GM12864 (cell line): Measurements from ENCODE around the gene MAPKAP1.

Experiments used
- DNase-seq: peaks from one replicate; pipeline ENCODE4 v3.0.0-alpha.2; 2011; ENCODE audit warnings: low read depth
- H3K4me3 ChIP-seq: 2 replicates; pipeline ENCODE4 v1.5.1; 2011; ENCODE audit warnings: mild to moderate bottlenecking, low read depth, low read length, control low read depth
- TF ChIP-seq, protein P1 (sequence below): IDR thresholded peaks from 2 replicates; pipeline ENCODE4 v1.5.1; 2011; ENCODE audit warnings: low read depth, mild to moderate bottlenecking, moderate library complexity, low read length, control low read depth, inconsistent platforms; ENCODE audit errors: missing control alignments

The MAPKAP1 gene

DNA sequence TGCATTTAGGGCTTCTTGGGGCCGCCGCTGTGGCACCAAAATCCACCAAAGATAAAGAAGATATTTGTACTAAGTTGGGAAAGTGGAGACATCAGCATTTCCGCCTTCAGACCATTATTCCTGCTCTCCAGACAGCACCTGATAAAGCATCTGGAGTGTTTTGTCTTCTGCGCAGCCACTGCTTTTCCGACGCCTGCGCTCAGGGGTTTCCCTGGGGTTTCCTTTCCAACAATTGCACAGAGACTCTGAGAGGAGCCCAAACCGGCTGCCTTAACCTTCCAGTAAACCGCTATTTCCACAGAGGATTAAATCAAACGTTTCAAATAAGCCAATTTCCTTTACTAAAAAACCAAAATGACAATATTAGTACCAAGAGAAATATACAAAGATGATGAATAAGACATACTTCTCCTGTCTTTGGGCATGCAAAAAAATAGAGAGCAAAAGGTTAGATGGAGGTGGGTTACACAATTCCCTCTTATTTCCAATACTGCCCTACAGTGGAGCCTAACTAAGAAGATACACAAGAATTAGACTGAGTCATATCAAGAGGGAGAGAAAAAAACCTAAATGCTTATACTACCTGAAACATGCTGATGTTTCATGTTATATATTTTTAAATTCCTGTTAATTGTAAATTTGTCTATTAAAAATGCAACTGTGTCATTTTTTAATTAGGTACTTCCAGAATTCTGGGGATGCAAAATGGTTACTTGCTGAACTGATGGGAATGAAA, 98.4 kb downstream of the MAPKAP1 start:
- TF ChIP-seq, protein P1, sequence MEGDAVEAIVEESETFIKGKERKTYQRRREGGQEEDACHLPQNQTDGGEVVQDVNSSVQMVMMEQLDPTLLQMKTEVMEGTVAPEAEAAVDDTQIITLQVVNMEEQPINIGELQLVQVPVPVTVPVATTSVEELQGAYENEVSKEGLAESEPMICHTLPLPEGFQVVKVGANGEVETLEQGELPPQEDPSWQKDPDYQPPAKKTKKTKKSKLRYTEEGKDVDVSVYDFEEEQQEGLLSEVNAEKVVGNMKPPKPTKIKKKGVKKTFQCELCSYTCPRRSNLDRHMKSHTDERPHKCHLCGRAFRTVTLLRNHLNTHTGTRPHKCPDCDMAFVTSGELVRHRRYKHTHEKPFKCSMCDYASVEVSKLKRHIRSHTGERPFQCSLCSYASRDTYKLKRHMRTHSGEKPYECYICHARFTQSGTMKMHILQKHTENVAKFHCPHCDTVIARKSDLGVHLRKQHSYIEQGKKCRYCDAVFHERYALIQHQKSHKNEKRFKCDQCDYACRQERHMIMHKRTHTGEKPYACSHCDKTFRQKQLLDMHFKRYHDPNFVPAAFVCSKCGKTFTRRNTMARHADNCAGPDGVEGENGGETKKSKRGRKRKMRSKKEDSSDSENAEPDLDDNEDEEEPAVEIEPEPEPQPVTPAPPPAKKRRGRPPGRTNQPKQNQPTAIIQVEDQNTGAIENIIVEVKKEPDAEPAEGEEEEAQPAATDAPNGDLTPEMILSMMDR, result no peak
- no peak for DNase-seq
- H3K4me3 ChIP-seq, result no peak overlapping the region

- no peak for DNase-seq
- TF ChIP-seq, protein P1, result no peak
- H3K4me3 ChIP-seq, result no peak overlapping the region
These were observed 102.8 kb downstream of the MAPKAP1 start for GRCh38 chr9:125604196-125604595.

DNA sequence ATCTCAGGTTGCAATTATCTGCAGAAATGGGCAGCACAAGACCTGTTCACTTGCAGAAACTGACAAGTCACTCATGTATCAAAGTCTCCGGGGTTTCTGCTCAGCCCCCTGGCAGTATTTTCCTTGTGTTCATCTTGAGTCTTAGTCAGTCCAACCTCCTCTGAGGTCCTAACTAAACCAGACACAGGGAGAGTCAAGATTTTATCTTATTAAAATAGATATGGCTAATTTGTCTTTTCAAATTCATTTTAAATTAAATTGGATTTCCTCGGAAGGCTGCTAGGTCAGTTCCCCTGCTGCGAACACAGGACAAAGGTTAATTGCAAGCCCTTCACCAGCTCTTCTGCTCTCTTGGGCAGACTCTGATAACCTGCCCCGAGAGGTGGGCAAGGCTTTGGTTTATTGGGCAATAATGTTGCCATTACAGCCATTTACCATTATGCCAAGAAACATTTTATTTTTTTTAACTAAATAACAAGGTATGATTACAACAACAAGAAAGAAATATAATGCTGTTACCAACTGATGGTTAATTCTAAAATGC, 103.5 kb downstream of the MAPKAP1 start:
- DNase-seq, result no peak
- TF ChIP-seq, protein P1, result no peak
- no peak overlapping the region for H3K4me3 ChIP-seq

GRCh38 chr9:125601961-125602360, 105.0 kb downstream of the MAPKAP1 start:
- no peak overlapping the region for H3K4me3 ChIP-seq
- TF ChIP-seq, protein P1, result no peak
- no peak for DNase-seq

GRCh38 chr9:125600194-125600593, 106.8 kb downstream of the MAPKAP1 start:
- no peak overlapping the region for H3K4me3 ChIP-seq
- no peak for DNase-seq
- TF ChIP-seq, protein P1, result no peak

DNA sequence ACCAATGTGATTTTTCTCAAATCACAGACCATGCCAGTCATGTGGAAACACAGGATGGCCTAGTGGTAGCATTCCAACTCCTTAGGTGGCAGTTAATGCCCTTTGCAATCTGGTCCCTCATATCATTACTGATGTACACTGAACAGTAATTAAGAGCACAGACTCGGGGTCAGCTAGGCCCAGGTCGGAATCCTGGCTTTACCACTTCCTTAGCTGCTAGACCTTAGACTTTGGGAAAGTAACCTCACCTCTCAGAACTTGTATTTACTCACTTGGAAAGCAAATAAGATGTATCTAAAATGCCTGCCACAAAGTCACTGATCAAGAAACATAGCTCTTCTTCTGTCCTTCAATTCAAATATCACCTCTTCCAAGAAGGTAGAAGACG, 112.8 kb downstream of the MAPKAP1 start:
- H3K4me3 ChIP-seq, result no peak overlapping the region
- TF ChIP-seq, protein P1, result no peak
- no peak for DNase-seq
